Medulla oblongata (tissue), 1 donor: ENCODE results near the gene SUSD3.

ENCODE experiments used
- DNase-seq: peaks from one replicate; pipeline ENCODE4 v3.0.0-alpha.2; 2015; ENCODE audit errors: extremely low spot score

The SUSD3 gene

GRCh38 chr9:93052791-93053540 lies 5.5 kb upstream of the SUSD3 start:
- no peak for DNase-seq

GRCh38 chr9:93053781-93054331 lies 4.6 kb upstream of the SUSD3 start:
- DNase-seq = no peak

GRCh38 chr9:93054758-93055704 lies 3.5 kb upstream of the SUSD3 start:
- no peak for DNase-seq

GRCh38 chr9:93057042-93057702 lies 1.3 kb upstream of the SUSD3 start:
- DNase-seq = no peak

GRCh38 chr9:93057703-93058354 lies 672 bp upstream of the SUSD3 start:
- no peak for DNase-seq

- DNase-seq = peak; percentile 22
Observed at GRCh38 chr9:93059011-93059714, 662 bp downstream of the SUSD3 start.

GRCh38 chr9:93059715-93060578 lies 1.4 kb downstream of the SUSD3 start:
- DNase-seq = no peak

GRCh38 chr9:93060746-93061259 lies 2.3 kb downstream of the SUSD3 start:
- DNase-seq = no peak

- DNase-seq = no peak
Observed at GRCh38 chr9:93061260-93061751, 2.8 kb downstream of the SUSD3 start.

- no peak for DNase-seq
Observed at GRCh38 chr9:93061791-93062763, 3.6 kb downstream of the SUSD3 start.

GRCh38 chr9:93064392-93065134 lies 6.1 kb downstream of the SUSD3 start:
- DNase-seq = peak; percentile 43

GRCh38 chr9:93065135-93065720 lies 6.7 kb downstream of the SUSD3 start:
- peak; percentile 76 for DNase-seq

- no peak for DNase-seq
Observed at GRCh38 chr9:93066978-93067603, 8.6 kb downstream of the SUSD3 start.

GRCh38 chr9:93068956-93069355 lies 10.5 kb downstream of the SUSD3 start:
- DNase-seq = no peak

- DNase-seq = peak; percentile 17
Observed at GRCh38 chr9:93071464-93071863, 13.0 kb downstream of the SUSD3 start.

GRCh38 chr9:93072383-93072795 lies 13.9 kb downstream of the SUSD3 start:
- DNase-seq = peak; percentile 33
